ENCODE measurements around the gene ZSWIM4. TPM values are rescaled to one million over a fixed set of nuclear protein-coding genes. Genes with fewer than 3 reads are reported as not detected.

Gene ZSWIM4
- polyA plus RNA-seq, 1 donor from 2014 or later = 4.7 TPM

DNA sequence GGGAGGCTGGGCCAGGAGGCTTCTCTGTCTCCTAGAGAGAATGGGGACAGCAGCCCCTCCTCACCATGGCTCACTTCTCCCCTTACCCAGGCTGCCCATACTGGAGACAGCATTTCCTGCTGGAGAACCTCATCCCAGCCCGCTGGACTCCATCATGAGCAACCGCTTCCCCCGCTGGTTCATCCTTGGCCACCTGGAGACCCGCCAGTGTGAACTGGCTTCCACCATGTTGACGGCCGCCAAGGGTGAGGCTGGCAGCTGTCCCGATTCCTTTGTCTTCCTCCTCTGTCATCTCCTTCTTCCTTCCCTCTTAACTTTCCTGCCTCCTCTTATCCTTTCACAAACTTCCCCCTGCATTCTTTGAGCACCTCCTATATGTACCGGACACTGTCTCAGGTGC lies 28.0 kb downstream of the ZSWIM4 start:
- Histone ChIP-seq H3F3A (ENCODE audit: insufficient read depth, low read length, poor library complexity, severe bottlenecking) (no peaks in the 10 kb centered on the region), H3K36me3 (ENCODE audit: insufficient read depth, low read length) (peaks cover 10% of the 10 kb centered on the region), H3K9ac (ENCODE audit: low read length) (no peak overlapping the region), H3K4me3 (ENCODE audit: low read length) (no peak overlapping the region), H2AFZ (ENCODE audit: low read depth, low read length) (no peak overlapping the region), H3K9me2 (ENCODE audit: insufficient read depth, low read length) (no peaks in the 10 kb centered on the region), H3K27me3 (ENCODE audit: insufficient read depth, low read depth, low read length) (no peaks in the 10 kb centered on the region), H3K4me2 (ENCODE audit: low read length) (no peak overlapping the region), H3K27ac (ENCODE audit: low read length) (no peak overlapping the region), H3K9me3 (ENCODE audit: low read length) (no peaks in the 10 kb centered on the region), H3K79me2 (replicated peaks; ENCODE audit: insufficient read depth, low read length) (no peaks in the 10 kb centered on the region), H4K20me1 (ENCODE audit: insufficient read depth) (no peaks in the 10 kb centered on the region)
- TF ChIP-seq TAF1 (IDR thresholded peaks at IDR 0.05; ENCODE audit: low read depth) (no peak), EZH2 (IDR thresholded peaks at IDR 0.05; ENCODE audit: borderline replicate concordance, insufficient read depth, low read length, poor library complexity, severe bottlenecking) (no peak), MXI1 (conservative IDR thresholded peaks at IDR 0.05; ENCODE audit: poor library complexity, severe bottlenecking) (no peak), CTCF (IDR thresholded peaks at IDR 0.05; ENCODE audit: poor library complexity, severe bottlenecking) (no peak), POLR2AphosphoS5 (IDR thresholded peaks at IDR 0.05) (no peak), EP300 (conservative IDR thresholded peaks at IDR 0.05; ENCODE audit: poor library complexity, severe bottlenecking) (no peak), RAD21 (conservative IDR thresholded peaks at IDR 0.05) (no peak)

- no peak overlapping the region for H3K27ac ChIP-seq (ENCODE audit: low read length)
- H3F3A ChIP-seq (ENCODE audit: insufficient read depth, low read length, poor library complexity, severe bottlenecking) = no peaks in the 10 kb centered on the region
- H4K20me1 ChIP-seq (ENCODE audit: insufficient read depth) = no peaks in the 10 kb centered on the region
- H2AFZ ChIP-seq (ENCODE audit: low read depth, low read length) = no peak overlapping the region
- H3K36me3 ChIP-seq (ENCODE audit: insufficient read depth, low read length) = peaks cover 10% of the 10 kb centered on the region
- TF ChIP-seq TAF1 (IDR thresholded peaks at IDR 0.05; ENCODE audit: low read depth) (no peak), RAD21 (conservative IDR thresholded peaks at IDR 0.05) (no peak)
- no peak overlapping the region for H3K4me2 ChIP-seq (ENCODE audit: low read length)
- no peaks in the 10 kb centered on the region for H3K9me2 ChIP-seq (ENCODE audit: insufficient read depth, low read length)
- no peaks in the 10 kb centered on the region for H3K27me3 ChIP-seq (ENCODE audit: insufficient read depth, low read depth, low read length)
- H3K4me3 ChIP-seq (ENCODE audit: low read length) = no peak overlapping the region
- no peaks in the 10 kb centered on the region for H3K79me2 ChIP-seq (replicated peaks; ENCODE audit: insufficient read depth, low read length)
- H3K9ac ChIP-seq (ENCODE audit: low read length) = no peak overlapping the region
- H3K9me3 ChIP-seq (ENCODE audit: low read length) = no peaks in the 10 kb centered on the region
Observed at GRCh38 chr19:13823901-13824300, 28.7 kb downstream of the ZSWIM4 start.

DNA sequence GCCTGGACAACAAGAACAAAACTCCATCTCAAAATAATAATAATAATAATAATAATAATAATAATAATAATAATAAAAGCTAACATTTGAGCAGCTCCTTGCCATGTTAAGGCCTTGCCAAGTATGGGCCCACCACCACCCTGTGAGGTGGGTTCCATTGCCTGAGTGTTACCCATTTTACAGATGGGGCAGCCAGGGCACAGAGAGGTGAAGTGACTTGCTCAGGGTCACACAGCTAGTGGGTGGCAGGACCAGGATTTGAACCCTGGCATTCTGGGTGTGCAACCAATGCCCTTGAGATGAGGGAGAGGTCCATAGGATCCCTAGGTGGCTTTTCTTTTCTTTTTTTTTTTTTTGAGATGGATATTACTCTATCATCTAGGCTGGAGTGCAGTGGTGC lies 29.5 kb downstream of the ZSWIM4 start:
- peaks cover 10% of the 10 kb centered on the region for H3K36me3 ChIP-seq (ENCODE audit: insufficient read depth, low read length)
- H3K27me3 ChIP-seq (ENCODE audit: insufficient read depth, low read depth, low read length) = no peaks in the 10 kb centered on the region
- H3K9me2 ChIP-seq (ENCODE audit: insufficient read depth, low read length) = no peaks in the 10 kb centered on the region
- H3K27ac ChIP-seq (ENCODE audit: low read length) = no peak overlapping the region
- H3K9me3 ChIP-seq (ENCODE audit: low read length) = no peaks in the 10 kb centered on the region
- no peak overlapping the region for H3K4me2 ChIP-seq (ENCODE audit: low read length)
- H3K9ac ChIP-seq (ENCODE audit: low read length) = no peak overlapping the region
- H3K79me2 ChIP-seq (replicated peaks; ENCODE audit: insufficient read depth, low read length) = no peaks in the 10 kb centered on the region
- no peak overlapping the region for H3K4me3 ChIP-seq (ENCODE audit: low read length)
- TF ChIP-seq EP300 (conservative IDR thresholded peaks at IDR 0.05; ENCODE audit: poor library complexity, severe bottlenecking) (no peak), MXI1 (conservative IDR thresholded peaks at IDR 0.05; ENCODE audit: poor library complexity, severe bottlenecking) (no peak)
- no peak overlapping the region for H2AFZ ChIP-seq (ENCODE audit: low read depth, low read length)
- H3F3A ChIP-seq (ENCODE audit: insufficient read depth, low read length, poor library complexity, severe bottlenecking) = no peaks in the 10 kb centered on the region
- no peaks in the 10 kb centered on the region for H4K20me1 ChIP-seq (ENCODE audit: insufficient read depth)

All from neural cell (in vitro differentiated cells).